K562 (cell line): ENCODE results near the gene ANKS3. TPM values are rescaled to one million over a fixed set of nuclear protein-coding genes. Genes with fewer than 3 reads are reported as not detected.
A peak's percentile ranks its signal among the peaks of the same experiment; 100 is the strongest.

Experiments used
- KAT2B ChIP-seq: IDR thresholded peaks from one replicate; pipeline ENCODE4 v1.6.1; 2012; ENCODE audit warnings: low read depth, mild to moderate bottlenecking, control low read depth, inconsistent platforms, low read length, moderate library complexity
- KAT7 ChIP-seq: sonication (generic); formaldehyde crosslinking; IDR thresholded peaks from 2 replicates; pipeline ENCODE4 v1.8.0; 2022; ENCODE audit warnings: missing genetic modification reagents, mild to moderate bottlenecking, borderline replicate concordance
- MCM2 ChIP-seq: fragments of 450-650 bp; IDR thresholded peaks from 2 replicates; pipeline ENCODE4 v1.6.1; 2017; ENCODE audit warnings: low read depth, mild to moderate bottlenecking
- MECOM ChIP-seq: fragments of 250-450 bp; sonication (Bioruptor Pico); IDR thresholded peaks from 2 replicates; pipeline ENCODE4 v1.8.0; 2022; ENCODE audit warnings: inconsistent platforms
- MTA3 ChIP-seq: fragments of 450-650 bp; formaldehyde crosslinking; IDR thresholded peaks from 2 replicates; pipeline ENCODE4 v1.6.1; 2017; ENCODE audit warnings: mild to moderate bottlenecking, borderline replicate concordance
- NBN ChIP-seq: fragments of 450-650 bp; IDR thresholded peaks from 2 replicates; pipeline ENCODE4 v1.6.1; 2016; ENCODE audit warnings: low read depth, mild to moderate bottlenecking
- NFE2 ChIP-seq: IDR thresholded peaks from 2 replicates; pipeline ENCODE4 v1.6.1; 2014; ENCODE audit warnings: antibody characterized with exemption, low read depth
- NUFIP1 ChIP-seq: fragments of 450-650 bp; IDR thresholded peaks from 2 replicates; pipeline ENCODE4 v1.6.1; 2018; ENCODE audit not compliant: partially characterized antibody
- RFX7 ChIP-seq: fragments of 250-450 bp; sonication (Bioruptor Pico); IDR thresholded peaks from 2 replicates; pipeline ENCODE4 v1.5.1; 2021; ENCODE audit warnings: mild to moderate bottlenecking
- SMAD3 ChIP-seq: fragments of 450-650 bp; formaldehyde crosslinking; conservative IDR thresholded peaks from 2 replicates; pipeline ENCODE4 v1.4.0; 2020; ENCODE audit warnings: mild to moderate bottlenecking
- SOX6 ChIP-seq: fragments of 450-650 bp; IDR thresholded peaks from 2 replicates; pipeline ENCODE4 v1.6.1; 2014; ENCODE audit warnings: mild to moderate bottlenecking
- ZNF431 ChIP-seq: sonication (generic); formaldehyde crosslinking; IDR thresholded peaks from 2 replicates; pipeline ENCODE4 v1.8.0; 2022; ENCODE audit warnings: mild to moderate bottlenecking, missing genetic modification reagents
- polyA plus RNA-seq, 8 experiments: library from polyadenylated mRNA; depleted of rRNA in 4 of 8; stranded (reverse) in 5 of 8; unstranded in 3 of 8; fragments of >200 nt; fragmentation: Nextera tagmentation in 2 of 8; fragmentation: Illumina TruSeq in 1 of 8; extraction: Ambion mirVana in 2 of 8; extraction: Trizol in 1 of 8; gene quantifications; 2 replicates each; pipeline versions ENCODE4 v1.2.1 to v1.2.3, GENCODE V29; 2011 to 2014; ENCODE audit warnings: inconsistent platforms in 1 of 8, missing spikeins in 1 of 8
- total RNA-seq, 7 experiments: library from RNA; depleted of rRNA in 6 of 7; stranded (reverse); fragments of >200 nt in 6 of 7; fragmentation: Illumina TruSeq in 2 of 7; extraction: Trizol in 2 of 7; gene quantifications; 2 replicates each; pipeline versions ENCODE4 v1.2.1 to v1.2.3, GENCODE V29; 2011 to 2021; ENCODE audit warnings: low replicate concordance in 1 of 7
- TF ChIP-seq, protein P1 (sequence below): fragments of 250-450 bp; sonication (Bioruptor Pico); IDR thresholded peaks from 2 replicates; pipeline ENCODE4 v1.5.0; 2021; ENCODE audit warnings: mild to moderate bottlenecking, moderate library complexity
- TF ChIP-seq, protein P2 (sequence below), 2 experiments: fragments of 450-650 bp; IDR thresholded peaks; 2 replicates each; pipeline ENCODE4 v1.6.1; 2016
- TF ChIP-seq, protein P3 (sequence below): fragments of 150-350 bp; conservative IDR thresholded peaks from 2 replicates; pipeline ENCODE4 v1.6.1; 2014; ENCODE audit warnings: low read length
- TF ChIP-seq, protein P4 (sequence below): sonication (generic); formaldehyde crosslinking; IDR thresholded peaks from 2 replicates; pipeline ENCODE4 v1.8.0; 2022; ENCODE audit warnings: missing genetic modification reagents, mild to moderate bottlenecking, borderline replicate concordance
- TF ChIP-seq, protein P5 (sequence below): fragments of 450-650 bp; IDR thresholded peaks from 2 replicates; pipeline ENCODE4 v1.6.1; 2016

The ANKS3 gene
- total and polyA plus RNA-seq, 9 of the 15 experiments (the other 6 are each of a cell fraction or from before 2014, with no cell fraction given) = 0.43 to 25.7 (median 14.8) TPM

DNA sequence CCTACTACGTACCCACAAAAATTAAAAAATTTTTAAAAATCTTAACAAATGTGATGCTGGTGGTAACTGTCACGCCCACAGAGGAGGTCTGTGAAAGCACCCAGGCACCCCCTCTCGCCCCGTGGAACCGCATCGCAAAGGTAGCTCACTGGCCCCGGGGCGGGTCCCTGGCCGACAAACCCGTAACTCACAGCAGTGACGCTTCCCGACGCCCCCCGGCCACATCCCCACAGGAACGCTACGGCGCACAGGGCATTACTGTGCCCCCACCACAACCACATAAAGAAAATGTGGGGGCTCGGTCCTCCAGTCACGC, 366 bp downstream of the ANKS3 start (continued):
- TF ChIP-seq NBN (no peak), NUFIP1 (no peak), SOX6 (no peak), KAT2B (no peak), ZNF431 (CRISPR knock-in tag) (no peak), SMAD3 (CRISPR knock-in tag) (no peak), MCM2 (no peak), MECOM (CRISPR knock-in tag) (no peak), RFX7 (CRISPR knock-in tag) (no peak), NFE2 (no peak), KAT7 (0 out of 2 replicates have a peak, but pooled peaks have one; percentile 17), MTA3 (0 out of 2 replicates have a peak, but pooled peaks have one; percentile 41)
- TF ChIP-seq, protein P1, sequence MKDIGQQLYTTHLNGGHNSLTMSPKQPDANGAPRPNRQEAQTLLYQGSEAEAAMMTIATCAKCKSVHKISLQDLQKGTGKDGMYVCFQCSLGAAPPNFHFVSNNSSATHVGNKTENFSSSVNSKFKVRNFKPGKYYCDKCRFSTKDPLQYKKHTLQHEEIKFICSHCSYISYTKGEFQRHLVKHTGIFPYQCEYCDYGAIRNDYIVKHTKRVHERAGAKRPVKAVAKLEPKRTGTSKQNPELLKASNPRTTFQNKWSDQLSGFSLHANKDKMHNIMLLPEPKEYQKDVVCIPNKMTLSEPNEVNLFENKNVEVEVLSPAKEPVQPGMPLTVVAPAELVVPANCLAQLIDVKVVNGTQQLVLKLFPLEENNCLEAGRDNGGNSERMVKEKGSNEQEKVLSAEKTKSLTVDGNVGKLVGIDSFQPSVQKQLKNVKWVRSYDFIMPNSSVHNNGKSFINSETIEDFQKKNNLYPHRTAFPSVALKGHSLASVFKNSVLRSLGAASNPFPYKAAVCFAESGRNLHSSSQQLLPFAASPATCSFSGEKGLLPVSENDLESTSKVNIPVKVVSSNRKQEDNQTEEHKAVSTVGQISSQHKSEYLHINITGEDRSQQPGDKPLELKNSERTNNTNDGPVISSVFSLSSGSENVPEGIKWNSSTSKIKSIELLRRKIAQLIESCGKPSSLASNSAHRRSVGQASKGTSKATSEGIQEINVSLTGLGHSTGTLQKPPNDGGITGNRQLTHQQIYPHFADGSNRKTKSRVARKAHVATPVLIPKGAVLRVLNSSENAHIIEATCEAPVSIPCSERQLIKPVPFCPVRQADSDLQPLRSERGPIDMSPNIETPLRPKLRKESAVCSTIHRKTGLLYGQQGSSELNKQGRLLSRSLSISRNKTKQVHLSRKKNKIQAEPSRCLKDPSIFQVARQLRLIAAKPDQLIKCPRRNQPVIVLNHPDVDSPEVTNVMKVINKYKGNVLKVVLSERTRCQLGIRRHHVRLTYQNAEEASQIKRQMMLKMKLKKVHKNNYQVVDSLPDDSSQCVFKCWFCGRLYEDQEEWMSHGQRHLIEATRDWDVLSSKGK (CRISPR knock-in tag) = no peak
- TF ChIP-seq, protein P2, sequence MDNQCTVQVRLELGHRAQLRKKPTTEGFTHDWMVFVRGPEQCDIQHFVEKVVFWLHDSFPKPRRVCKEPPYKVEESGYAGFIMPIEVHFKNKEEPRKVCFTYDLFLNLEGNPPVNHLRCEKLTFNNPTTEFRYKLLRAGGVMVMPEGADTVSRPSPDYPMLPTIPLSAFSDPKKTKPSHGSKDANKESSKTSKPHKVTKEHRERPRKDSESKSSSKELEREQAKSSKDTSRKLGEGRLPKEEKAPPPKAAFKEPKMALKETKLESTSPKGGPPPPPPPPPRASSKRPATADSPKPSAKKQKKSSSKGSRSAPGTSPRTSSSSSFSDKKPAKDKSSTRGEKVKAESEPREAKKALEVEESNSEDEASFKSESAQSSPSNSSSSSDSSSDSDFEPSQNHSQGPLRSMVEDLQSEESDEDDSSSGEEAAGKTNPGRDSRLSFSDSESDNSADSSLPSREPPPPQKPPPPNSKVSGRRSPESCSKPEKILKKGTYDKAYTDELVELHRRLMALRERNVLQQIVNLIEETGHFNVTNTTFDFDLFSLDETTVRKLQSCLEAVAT (IDR thresholded peaks at IDR 0.05) = no peak
- TF ChIP-seq, protein P3, sequence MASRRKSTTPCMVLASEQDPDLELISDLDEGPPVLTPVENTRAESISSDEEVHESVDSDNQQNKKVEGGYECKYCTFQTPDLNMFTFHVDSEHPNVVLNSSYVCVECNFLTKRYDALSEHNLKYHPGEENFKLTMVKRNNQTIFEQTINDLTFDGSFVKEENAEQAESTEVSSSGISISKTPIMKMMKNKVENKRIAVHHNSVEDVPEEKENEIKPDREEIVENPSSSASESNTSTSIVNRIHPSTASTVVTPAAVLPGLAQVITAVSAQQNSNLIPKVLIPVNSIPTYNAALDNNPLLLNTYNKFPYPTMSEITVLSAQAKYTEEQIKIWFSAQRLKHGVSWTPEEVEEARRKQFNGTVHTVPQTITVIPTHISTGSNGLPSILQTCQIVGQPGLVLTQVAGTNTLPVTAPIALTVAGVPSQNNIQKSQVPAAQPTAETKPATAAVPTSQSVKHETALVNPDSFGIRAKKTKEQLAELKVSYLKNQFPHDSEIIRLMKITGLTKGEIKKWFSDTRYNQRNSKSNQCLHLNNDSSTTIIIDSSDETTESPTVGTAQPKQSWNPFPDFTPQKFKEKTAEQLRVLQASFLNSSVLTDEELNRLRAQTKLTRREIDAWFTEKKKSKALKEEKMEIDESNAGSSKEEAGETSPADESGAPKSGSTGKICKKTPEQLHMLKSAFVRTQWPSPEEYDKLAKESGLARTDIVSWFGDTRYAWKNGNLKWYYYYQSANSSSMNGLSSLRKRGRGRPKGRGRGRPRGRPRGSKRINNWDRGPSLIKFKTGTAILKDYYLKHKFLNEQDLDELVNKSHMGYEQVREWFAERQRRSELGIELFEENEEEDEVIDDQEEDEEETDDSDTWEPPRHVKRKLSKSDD = no peak
- TF ChIP-seq, protein P4, sequence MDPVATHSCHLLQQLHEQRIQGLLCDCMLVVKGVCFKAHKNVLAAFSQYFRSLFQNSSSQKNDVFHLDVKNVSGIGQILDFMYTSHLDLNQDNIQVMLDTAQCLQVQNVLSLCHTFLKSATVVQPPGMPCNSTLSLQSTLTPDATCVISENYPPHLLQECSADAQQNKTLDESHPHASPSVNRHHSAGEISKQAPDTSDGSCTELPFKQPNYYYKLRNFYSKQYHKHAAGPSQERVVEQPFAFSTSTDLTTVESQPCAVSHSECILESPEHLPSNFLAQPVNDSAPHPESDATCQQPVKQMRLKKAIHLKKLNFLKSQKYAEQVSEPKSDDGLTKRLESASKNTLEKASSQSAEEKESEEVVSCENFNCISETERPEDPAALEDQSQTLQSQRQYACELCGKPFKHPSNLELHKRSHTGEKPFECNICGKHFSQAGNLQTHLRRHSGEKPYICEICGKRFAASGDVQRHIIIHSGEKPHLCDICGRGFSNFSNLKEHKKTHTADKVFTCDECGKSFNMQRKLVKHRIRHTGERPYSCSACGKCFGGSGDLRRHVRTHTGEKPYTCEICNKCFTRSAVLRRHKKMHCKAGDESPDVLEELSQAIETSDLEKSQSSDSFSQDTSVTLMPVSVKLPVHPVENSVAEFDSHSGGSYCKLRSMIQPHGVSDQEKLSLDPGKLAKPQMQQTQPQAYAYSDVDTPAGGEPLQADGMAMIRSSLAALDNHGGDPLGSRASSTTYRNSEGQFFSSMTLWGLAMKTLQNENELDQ = no peak
- TF ChIP-seq, protein P5, sequence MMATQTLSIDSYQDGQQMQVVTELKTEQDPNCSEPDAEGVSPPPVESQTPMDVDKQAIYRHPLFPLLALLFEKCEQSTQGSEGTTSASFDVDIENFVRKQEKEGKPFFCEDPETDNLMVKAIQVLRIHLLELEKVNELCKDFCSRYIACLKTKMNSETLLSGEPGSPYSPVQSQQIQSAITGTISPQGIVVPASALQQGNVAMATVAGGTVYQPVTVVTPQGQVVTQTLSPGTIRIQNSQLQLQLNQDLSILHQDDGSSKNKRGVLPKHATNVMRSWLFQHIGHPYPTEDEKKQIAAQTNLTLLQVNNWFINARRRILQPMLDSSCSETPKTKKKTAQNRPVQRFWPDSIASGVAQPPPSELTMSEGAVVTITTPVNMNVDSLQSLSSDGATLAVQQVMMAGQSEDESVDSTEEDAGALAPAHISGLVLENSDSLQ = no peak
